Forelimb muscle (tissue), 1 donor: Measurements from ENCODE around the gene ARHGAP26. TPM values are rescaled to one million over a fixed set of nuclear protein-coding genes. Genes with fewer than 3 reads are reported as not detected.

Experiments
- DNase-seq: peaks from one replicate; pipeline ENCODE4 v3.0.0-alpha.2; 2013; ENCODE audit warnings: low read depth
- polyA plus RNA-seq: library from polyadenylated mRNA; unstranded; fragments of 120-200 nt; gene quantifications from one replicate; pipeline ENCODE4 v1.2.1, GENCODE V29; 2013; ENCODE audit not compliant: insufficient read length

The ARHGAP26 gene
- polyA plus RNA-seq, 1 donor = 11.9 TPM

DNA sequence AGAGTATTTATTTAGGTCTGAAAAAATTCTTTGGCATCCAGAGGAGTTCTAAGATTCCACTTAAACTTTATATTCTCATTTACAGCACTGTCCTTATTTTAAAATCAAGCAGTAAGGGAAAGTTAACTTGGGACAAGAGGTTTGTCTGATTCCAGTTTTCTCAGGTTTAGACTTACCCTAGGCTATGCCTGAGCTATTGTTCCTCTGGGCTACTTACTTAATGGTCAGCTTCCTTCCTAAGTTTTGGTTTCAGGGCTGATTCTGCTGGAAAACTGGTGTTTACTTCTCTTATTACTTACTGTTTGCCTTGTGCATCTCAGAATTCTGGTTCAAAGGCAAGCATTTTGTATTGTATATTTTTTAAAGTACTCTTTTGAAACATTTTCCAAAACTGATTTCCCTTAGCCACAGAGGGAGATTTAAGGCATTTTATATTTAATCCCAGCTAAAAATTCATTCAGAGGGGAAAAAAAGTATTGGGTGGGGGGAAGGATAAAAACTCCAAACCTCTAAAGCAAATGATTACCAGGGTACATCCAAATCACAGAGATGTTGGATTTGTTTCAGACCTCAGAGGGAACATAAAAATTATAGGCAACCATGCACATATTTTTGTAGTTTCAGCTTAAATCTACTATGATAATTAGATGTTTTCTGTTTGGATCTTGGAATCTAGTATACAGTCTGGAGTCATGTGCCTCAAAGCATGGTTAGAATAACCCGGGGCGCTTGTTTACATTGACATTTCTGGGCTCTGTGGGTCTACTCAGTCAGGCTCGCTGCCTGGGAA is 290.0 kb downstream of the ARHGAP26 start:
- no peak for DNase-seq

DNA sequence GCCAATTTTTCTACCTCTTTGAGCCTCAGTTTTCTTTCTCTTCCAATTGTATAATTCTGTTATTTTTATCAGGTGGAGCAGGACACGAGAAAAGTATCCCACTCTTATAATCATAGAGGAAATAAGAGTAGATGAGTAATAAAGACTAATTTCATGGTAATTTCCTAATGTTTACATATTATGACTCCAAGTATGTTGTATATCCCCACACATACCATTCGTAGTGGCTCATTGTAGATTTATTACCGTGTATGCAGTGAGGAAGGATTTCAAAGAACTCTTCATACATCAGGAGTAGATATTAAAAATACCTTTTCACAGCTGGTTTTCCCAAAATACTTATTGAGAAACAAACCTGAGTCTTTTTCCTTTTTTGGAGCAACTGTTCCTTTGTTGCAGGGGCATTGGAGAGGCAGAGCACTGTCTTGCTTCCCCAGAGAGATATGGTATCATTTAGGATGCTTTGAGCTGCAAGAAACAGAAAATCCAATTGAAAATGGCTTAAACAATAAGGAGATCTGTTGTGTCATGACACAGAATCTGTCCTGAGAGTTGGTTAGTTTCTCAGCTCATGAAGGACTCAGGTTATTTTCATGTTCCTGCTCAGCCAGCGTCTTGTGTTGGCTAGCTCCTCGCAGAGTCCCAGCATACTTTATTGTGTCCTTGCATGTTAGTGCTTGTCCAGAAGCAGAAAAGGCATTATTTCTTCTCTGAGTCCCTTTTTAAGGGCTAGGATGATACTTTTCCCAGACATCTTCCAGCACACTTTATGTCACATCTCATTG is 291.2 kb downstream of the ARHGAP26 start:
- DNase-seq = no peak

DNA sequence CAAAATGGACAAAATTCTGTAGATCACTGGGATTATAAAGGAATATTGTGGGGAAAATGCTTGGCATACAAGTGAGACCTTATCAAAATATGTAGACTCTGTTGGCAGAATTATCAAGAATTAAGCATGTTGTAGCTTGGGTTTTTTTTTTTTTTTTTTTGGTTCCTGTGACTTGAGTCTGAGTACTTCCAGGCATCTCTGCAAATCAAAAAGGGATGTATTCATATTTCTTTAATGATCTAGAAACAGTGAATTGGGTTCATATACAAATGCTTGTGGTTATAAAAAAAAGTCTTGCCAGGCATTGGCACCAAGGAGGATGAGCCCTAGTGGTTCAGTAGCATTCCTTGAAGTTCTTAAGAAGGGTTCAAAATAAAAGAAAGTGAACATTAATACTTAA is 292.2 kb downstream of the ARHGAP26 start:
- no peak for DNase-seq

DNA sequence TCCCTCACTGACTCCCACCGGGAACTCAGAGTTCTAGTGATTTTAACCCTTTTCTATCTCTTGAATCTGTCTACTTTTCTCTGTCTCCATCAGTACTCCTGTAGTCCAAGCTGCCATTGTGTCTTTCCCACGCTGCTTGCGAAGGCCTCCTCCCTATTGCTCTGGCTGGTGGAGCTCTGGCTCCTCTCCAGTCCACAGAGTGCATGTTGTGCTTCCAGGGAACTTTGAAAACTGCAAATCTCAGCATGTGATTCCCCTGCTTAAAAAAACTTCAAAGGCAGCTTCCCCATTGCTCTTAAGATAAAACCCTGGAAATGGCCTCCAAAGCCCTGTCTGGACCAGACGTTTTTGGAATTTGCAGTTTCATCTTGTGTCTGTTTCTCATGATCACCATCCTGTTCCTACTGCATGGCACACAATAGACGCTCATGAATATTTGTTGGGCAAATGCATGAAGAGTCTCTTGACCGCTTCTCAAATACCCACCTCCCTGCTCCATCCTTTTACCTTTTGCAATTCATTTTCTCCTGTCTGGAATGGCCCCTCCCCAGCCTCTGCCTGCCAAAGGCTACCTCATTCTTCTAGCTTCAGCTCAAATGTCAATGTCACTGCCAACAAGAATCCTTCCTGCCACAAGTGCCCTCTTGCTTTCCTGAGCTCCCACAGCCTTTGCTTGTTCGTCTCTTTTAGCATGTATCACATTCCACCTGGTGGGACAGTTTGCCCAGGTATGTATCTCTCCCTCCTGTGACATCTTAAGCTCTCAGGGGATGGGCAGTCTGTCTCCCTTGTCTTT is 293.2 kb downstream of the ARHGAP26 start:
- no peak for DNase-seq

DNA sequence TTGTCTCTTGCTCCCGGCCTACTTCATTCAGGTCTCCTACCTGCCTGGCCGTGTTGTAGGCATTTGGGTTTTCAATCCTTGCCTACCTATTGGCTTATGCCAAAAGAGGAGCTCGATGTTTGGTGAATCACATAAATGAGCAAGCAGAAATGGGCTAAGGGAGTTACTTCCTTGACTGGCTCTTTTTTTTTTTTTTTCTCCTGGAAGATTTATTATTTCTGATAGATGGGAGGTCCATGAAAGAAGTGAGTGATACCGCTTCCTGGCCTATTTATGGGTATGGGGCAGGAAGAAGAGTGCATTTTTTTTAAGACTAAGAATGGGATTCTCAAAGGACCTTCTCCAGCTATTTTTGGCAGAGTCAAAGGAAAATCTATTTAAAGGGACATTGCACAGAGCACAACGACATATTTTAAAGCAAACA is 294.1 kb downstream of the ARHGAP26 start:
- DNase-seq = no peak

DNA sequence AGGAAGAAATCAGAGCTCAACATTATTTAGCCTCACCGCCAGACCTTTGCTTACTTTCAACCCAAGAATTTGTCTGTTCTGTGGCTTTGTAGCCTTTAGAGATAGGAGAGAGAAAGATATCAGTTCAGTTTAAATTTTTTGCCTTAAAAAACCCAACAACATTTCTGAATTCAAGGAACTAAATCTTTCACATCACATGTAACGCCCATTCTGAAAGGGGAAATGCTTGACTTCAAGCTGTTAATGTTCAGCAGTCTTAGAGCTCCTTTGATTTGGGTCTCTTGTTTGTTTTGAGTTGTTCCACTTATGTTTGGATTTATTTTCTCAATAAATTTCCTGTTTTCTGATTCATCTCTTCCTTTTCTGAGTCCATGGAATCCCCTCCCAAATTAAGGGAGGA is 294.5 kb downstream of the ARHGAP26 start:
- no peak for DNase-seq

DNA sequence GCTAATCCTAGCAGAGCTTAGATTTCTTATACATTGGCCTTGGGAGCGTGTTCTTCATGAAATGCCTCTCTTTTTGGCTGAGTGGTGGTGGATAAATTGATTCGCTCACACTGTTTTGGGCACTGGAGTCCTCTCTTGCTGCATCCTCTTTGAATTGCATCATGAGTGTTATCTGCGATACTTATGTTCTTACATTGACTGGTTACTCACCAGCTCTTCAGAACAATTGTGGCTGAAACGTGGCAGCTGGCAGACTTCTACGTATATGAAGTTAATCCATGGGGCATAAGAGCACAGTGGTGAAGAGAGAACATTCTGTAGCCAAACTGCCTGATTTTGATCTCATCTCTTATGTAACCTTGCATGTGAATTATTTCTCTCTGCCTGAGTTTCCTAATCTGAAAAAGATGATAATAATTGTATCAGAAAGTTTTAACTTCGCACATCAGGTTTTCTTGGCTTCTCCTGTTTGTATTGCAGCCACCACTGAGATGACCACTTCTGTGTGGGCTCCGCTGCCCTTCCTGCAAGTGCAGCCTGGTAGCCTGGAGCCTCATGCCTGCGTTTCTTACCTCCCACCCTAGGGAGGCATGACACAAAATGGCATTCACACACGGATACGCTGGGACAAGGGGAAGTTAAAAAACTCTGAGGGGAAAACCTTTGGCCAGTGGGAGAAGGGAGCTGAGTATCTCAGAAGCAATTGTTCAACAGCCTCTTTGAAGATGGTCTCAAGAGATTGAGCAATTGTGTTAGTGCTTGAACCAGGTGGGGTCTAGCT is 295.2 kb downstream of the ARHGAP26 start:
- DNase-seq = no peak

DNA sequence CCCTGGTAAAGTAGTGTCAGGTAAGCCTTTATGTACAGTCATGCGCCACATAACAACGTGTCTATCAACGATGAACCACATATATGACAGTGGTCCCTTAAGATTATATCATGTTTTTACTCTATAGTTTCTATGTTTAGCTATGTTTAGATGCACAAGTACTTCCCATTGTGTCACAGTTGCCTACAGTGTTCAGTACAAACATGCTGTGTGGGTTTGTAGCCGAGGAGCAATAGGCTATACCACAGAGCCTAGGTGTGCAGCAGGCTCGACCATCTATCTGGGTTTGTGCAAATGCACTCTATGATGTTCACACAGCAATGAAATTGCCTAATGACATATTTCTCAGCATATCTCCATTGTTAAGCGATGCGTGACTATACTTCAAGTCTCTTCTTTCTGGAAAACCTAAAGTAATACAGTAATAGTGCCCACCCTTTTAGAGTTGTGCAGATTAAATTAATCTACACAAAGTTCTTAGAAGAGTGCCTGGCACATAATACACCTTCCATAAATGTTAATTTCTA is 295.9 kb downstream of the ARHGAP26 start:
- DNase-seq = no peak

DNA sequence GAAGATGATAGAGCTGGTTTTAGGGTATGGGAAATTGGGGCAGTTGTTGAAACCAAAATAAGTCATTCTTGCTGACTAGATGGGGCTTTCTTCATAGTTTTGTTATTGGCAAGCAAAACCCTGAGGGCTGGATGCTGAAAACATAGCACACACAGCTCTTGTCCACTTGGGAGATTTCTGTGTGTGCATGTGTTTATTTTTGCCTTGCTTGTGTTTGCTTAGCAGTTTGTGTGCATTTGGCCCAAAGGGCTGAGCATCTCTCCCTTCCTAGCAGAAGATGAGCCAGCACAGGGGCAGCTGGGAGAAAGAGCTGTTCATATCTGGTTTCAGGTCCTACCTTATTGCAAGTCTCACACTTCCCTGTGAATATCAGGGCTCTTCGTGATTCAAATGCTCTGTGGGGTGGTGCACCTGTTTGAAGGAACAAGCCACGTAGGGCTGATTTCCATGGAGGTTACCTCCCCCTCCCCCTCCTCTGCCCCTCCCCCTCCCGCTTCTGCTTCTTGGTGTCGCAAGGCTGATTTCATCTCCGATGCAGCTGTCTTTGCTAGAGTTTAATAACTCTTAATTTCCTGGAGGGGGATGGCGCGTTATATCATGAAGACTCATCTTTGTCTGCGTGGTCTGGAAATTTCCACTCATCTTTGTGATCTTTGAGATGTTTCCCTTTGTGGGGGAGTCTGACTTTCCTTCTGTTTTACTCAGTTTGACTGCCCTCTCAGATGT is 296.5 kb downstream of the ARHGAP26 start:
- no peak for DNase-seq

DNA sequence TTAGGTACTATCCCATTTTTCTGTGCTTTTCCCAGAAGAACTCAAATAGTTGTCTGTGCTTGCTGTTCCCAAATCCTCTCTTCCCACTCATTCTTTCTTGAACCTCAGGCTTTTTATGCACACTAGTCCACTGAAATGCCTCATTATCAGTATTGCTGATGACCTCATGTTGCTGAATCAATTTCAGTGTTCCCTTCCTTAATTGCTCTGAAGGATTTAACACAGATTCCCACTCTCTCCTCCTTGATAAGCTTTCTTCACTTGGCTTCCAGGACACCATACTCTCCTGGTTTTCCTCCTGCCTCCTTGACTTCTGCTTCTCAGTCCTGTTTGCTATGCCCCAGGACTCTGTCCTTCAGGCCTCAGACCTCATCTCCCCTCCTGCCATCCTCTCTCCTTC is 298.5 kb downstream of the ARHGAP26 start:
- DNase-seq = no peak

DNA sequence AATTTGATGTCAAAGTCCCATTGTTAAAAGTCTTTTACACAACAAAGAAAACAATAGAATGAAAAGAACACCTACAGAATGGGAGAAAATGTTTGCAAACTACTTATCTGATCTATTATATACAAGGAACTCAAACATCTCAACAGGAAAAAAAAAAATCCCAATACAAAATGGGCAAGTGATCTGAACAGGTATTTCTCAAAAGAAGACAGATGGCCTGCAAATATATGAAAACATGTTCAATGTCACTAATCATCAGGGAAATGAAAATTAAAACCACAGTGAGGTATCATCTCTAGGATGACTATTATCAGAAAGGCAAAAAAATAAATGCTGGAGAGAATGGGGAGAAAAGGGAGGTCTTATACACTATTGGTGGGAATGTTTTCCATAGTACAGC is 301.8 kb downstream of the ARHGAP26 start:
- DNase-seq = no peak

DNA sequence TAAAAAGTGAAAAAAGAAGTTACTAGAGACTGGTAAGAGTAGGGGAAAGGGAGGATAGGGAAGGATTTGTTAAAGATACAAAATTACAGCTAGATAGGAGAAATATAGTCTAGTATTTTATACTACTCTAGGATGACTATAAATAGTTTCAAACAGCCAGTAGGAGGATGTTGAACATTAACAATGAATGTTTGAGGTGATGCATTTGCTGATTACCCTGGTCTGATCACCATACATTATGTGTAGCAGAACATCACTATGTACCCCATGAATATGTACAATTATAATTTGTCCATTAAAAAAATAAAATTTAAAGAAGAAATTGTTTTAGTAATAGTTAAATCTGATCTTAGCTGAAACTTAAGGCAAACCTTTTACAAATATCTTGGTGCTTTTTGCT is 302.6 kb downstream of the ARHGAP26 start:
- no peak for DNase-seq

DNA sequence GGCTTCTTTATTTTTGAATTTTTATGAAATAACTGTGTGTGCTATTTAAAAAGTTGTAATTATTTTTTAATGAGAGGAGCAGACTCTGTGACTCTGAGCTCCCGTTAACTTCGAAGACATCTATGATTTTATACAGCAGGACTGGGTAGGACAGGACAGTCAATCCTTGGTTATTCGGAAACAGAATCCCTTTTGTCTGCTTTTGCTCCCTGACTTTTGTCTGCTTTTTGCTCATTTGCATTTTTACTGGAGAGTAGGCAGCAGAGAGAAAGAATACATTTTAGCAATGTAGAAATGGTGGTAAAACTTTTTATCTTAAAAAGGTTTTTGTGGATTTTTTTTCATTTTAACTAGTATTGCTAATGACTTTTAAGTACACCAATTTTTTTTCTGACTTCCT is 303.6 kb downstream of the ARHGAP26 start:
- DNase-seq = no peak

DNA sequence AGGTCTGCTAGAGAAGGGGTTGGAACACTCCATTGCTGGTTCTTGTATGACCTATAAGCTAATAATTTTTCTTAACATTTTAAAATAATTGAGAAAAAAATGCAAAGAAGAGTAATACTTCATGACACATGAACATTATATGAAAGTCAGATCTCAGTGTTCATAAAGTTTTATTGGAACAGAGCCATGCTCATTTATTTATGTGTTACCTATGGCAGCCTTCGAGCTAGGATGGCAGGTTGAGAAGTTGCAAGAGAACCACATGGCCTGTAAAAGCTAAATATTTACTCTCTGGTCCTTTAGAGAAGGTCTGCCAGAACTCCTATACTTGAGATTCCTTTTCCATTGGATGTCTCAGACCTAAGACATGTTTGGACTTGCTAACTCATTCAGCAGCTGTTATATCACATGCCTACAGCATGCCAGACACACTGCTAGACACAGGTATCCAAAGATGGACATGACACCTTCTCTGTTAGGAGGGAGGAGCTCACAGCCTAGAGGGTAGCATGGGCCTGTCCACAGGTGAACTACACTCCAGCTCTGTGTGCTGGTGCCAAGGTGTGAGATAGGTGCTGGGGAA is 304.3 kb downstream of the ARHGAP26 start:
- DNase-seq = no peak

DNA sequence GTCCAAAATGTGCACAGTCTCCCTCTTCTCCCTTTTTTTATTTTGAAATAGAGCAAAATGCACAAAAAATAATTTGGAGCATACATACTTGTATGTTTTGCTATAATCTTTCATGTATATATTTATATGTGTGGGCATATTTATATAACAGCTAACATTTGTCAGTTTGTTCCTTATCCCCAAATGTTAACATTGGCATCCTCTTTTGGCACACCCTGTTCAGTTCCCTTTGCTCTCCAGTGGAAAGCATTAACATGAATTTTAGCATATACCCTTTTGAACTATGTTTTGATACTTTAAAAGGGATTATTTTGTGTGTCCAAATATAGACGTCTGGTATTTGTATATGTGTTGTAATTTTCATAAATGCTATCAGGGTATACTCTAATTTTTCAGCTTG is 306.2 kb downstream of the ARHGAP26 start:
- no peak for DNase-seq

DNA sequence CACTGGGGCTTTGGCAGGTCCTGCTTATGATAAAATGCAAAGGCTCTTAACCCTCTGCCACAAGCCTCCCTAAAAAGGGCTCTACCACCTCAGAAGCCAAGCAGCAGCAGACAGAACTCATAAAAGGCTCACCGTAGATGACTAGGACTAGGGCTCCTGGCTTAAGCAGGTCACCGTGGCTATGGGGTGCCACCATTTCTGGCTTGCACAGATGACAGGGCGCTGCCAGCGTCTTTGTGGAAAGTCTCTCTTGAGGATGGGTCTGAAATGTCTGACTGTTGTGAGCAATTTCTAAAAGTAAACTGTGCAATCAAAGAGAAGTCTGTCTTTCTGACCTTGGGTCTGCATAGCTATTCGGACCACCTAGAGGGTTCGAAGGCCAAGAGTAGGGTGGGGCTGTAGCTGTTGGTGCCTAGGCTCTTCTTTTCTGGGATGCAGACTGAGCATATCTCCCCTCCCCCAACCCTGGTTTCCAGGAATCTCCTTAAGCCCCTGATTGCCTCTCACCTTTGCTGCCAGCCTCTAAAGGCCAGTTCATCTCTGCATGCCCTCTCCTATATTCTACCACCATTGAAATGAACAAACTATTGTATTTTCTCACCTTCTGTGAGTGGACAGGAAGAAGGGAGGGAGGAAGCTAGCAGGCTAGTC is 307.4 kb downstream of the ARHGAP26 start:
- DNase-seq = no peak

DNA sequence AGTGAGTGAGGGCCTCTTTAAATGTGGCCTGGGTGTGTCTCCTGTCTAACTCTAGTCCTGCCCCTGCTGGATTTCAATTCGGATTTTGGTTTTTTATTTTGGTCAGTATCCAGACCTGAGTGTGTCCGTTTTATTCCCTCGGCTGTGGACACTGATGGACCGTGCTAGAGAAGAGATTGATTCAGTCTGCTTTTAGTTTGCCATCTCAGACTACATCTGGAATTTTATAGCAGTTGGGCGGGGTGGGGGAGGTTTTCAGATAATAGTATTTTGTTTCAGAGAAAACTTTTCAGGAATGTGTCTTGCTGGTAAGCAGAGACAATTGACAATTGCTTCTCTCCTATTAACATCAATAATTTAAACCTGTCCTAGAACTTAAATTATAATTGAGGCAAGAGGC is 308.1 kb downstream of the ARHGAP26 start:
- no peak for DNase-seq

DNA sequence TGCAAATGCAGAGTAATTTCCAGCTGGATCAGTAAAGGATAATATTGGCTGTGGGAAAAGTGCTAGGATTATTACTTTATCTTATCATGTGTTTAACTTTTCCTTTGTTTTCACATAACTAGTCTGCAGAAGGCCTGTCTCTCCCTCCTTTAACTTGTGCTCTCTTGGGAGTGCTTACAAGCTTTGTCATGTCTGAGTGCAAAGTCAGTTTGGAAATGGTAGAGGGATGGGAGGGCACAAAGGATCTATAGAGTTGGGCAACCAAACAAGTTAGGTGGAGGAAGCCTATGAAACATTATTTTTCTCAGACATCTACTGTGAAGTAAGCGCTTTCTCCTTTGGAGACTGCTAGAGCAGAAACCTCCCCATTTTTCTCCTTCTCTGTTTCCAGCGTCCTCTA is 308.8 kb downstream of the ARHGAP26 start:
- DNase-seq = no peak

DNA sequence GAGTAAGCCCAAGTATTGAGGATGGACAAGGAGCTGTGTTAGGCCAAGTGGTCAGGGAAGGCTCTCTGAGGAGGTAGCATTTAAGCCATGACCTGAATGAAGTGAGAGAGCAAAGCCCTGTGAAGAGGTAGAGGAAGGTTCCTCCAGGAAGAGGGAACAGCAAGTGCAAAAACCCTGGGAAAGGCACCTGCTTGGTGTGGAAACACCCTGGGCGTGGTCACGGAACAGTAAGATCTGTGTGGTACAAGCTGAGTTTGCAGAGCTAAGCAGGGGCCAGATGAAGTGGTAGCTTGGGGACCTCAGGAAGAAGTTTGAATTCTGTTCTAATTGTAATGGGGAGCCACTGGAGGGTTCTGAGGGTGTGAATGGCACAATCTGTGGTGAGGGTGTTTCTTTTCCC is 310.2 kb downstream of the ARHGAP26 start:
- DNase-seq = no peak

DNA sequence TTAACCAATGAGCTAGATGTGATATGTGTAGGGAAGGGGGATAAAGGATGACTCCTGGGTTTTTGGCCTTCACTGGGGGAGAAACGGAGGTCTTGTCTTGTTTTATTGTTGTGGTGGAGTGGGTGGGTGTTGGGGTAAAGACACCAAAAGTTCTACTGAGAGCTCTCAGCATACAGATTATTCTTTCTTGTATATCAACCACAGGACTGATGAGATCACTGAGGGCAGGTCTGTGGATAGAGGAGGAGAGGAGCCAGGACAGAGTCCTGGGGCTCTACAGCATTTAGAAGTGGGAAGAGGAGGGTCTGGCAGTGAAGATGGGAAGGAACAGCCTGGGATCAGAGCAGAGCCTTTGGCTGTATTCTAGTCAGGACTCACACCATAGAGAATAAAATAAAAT is 310.8 kb downstream of the ARHGAP26 start:
- no peak for DNase-seq
